Hepatocyte (in vitro differentiated cells): Measurements from ENCODE around the gene SLC1A1. TPM values are rescaled to one million over a fixed set of nuclear protein-coding genes. Genes with fewer than 3 reads are reported as not detected.

ENCODE experiments used
- DNase-seq: peaks from one replicate; pipeline ENCODE4 v3.0.0-alpha.2; 2016; ENCODE audit warnings: low spot score
- H2AFZ ChIP-seq: fragments of 200-600 bp; sonication (generic); 2 replicates; pipeline ENCODE4 v1.6.0; 2016; ENCODE audit warnings: antibody characterized with exemption, mild to moderate bottlenecking
- H3K27ac ChIP-seq: fragments of 200-600 bp; sonication (generic); 2 replicates; pipeline ENCODE4 v1.5.1; 2016; ENCODE audit warnings: mild to moderate bottlenecking
- H3K27me3 ChIP-seq: fragments of 200-600 bp; sonication (generic); 2 replicates; pipeline ENCODE4 v1.6.1; 2016
- H3K36me3 ChIP-seq: fragments of 200-600 bp; sonication (generic); replicated peaks from 2 replicates; pipeline ENCODE4 v1.5.1; 2016; ENCODE audit warnings: low read depth; ENCODE audit not compliant: insufficient read depth
- H3K4me1 ChIP-seq: fragments of 200-600 bp; sonication (generic); 2 replicates; pipeline ENCODE4 v1.5.1; 2016; ENCODE audit warnings: mild to moderate bottlenecking, moderate library complexity; ENCODE audit not compliant: insufficient read depth
- H3K4me2 ChIP-seq: fragments of 200-600 bp; sonication (generic); 2 replicates; pipeline ENCODE4 v1.6.0; 2016
- H3K4me3 ChIP-seq: fragments of 200-600 bp; sonication (generic); 2 replicates; pipeline ENCODE4 v1.5.1; 2016; ENCODE audit warnings: mild to moderate bottlenecking
- H3K79me2 ChIP-seq: fragments of 200-600 bp; sonication (generic); 2 replicates; pipeline ENCODE4 v1.6.0; 2017; ENCODE audit warnings: mild to moderate bottlenecking
- H3K9me2 ChIP-seq: fragments of 200-600 bp; sonication (generic); replicated peaks from 2 replicates; pipeline ENCODE4 v1.6.0; 2017; ENCODE audit warnings: mild to moderate bottlenecking; ENCODE audit not compliant: insufficient read depth
- H3K9me3 ChIP-seq: fragments of 200-600 bp; sonication (generic); 2 replicates; pipeline ENCODE4 v1.5.1; 2016; ENCODE audit warnings: low read depth, mild to moderate bottlenecking
- H4K20me1 ChIP-seq: fragments of 200-600 bp; sonication (generic); 2 replicates; pipeline ENCODE4 v1.6.0; 2016; ENCODE audit warnings: mild to moderate bottlenecking; ENCODE audit not compliant: insufficient read depth, poor library complexity, severe bottlenecking
- EZH2 ChIP-seq: fragments of 200-600 bp; sonication (generic); IDR thresholded peaks from 2 replicates; pipeline ENCODE4 v1.6.1; 2016; ENCODE audit warnings: antibody characterized with exemption, mild to moderate bottlenecking, borderline replicate concordance
- EZH2phosphoT487 ChIP-seq: fragments of 200-600 bp; sonication (generic); IDR thresholded peaks from one replicate; pipeline ENCODE4 v1.6.1; 2018; ENCODE audit warnings: antibody characterized with exemption, mild to moderate bottlenecking, low read depth, moderate library complexity; ENCODE audit not compliant: unreplicated experiment, severe bottlenecking
- WGBS: methylation state at CpG from one replicate; pipeline ENCODE4 v1.1.6; 2016; ENCODE audit warnings: low lambda C conversion rate; ENCODE audit errors: missing lambda C conversion rate; 5-methylcytosine and 5-hydroxymethylcytosine counted together
- polyA plus RNA-seq: library from polyadenylated mRNA; unstranded; fragments of >200 nt; fragmentation: Nextera tagmentation; extraction: Ambion mirVana; gene quantifications from 2 replicates; pipeline ENCODE4 v1.2.1, GENCODE V29; 2016
- total RNA-seq: library from RNA; depleted of rRNA; stranded (reverse); fragments of >200 nt; gene quantifications from 2 replicates; pipeline ENCODE4 v1.2.3, GENCODE V29; 2014
- TF ChIP-seq, protein P1 (sequence below): fragments of 200-600 bp; sonication (generic); IDR thresholded peaks from 2 replicates; pipeline ENCODE4 v1.5.1; 2016; ENCODE audit warnings: antibody characterized with exemption, mild to moderate bottlenecking; ENCODE audit not compliant: poor library complexity

SLC1A1 gene
- total and polyA plus RNA-seq, 2 experiments from 2014 or later = 36.1 to 50.7 TPM

DNA sequence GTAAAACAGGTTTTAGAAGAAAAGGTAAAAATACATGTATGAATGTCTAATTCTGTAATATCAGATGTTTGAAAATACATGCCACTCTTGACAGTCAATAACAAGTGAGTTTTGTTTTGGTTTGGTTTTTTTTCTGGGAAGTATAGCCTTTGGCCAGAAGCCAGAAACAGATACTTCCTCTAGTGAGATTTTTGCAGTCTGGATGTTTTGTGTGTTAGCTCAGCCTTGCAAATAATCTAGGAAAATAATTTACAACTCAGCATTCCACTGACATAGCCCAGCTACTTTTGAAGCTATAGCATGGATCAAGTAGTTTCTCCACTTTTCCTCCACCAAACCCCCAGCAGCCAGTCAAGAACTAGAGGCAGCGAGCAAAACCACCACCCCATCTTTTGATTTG, 56.7 kb downstream of the SLC1A1 start:
- Histone ChIP-seq H3K4me3 (no peak overlapping the region), H3K9me3 (no peaks in the 10 kb centered on the region), H3K79me2 (no peaks in the 10 kb centered on the region), H3K9me2 (no peaks in the 10 kb centered on the region), H2AFZ (no peak overlapping the region), H3K4me1 (peaks cover 21% of the 10 kb centered on the region), H4K20me1 (no peaks in the 10 kb centered on the region), H3K36me3 (no peaks in the 10 kb centered on the region), H3K4me2 (no peak overlapping the region), H3K27ac (no peak overlapping the region), H3K27me3 (no peaks in the 10 kb centered on the region)
- WGBS = 94% methylated on average over 1 of the region's 1 CpG
- TF ChIP-seq, protein P1, sequence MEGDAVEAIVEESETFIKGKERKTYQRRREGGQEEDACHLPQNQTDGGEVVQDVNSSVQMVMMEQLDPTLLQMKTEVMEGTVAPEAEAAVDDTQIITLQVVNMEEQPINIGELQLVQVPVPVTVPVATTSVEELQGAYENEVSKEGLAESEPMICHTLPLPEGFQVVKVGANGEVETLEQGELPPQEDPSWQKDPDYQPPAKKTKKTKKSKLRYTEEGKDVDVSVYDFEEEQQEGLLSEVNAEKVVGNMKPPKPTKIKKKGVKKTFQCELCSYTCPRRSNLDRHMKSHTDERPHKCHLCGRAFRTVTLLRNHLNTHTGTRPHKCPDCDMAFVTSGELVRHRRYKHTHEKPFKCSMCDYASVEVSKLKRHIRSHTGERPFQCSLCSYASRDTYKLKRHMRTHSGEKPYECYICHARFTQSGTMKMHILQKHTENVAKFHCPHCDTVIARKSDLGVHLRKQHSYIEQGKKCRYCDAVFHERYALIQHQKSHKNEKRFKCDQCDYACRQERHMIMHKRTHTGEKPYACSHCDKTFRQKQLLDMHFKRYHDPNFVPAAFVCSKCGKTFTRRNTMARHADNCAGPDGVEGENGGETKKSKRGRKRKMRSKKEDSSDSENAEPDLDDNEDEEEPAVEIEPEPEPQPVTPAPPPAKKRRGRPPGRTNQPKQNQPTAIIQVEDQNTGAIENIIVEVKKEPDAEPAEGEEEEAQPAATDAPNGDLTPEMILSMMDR = no peak
- peak; percentile 25 for DNase-seq

DNA sequence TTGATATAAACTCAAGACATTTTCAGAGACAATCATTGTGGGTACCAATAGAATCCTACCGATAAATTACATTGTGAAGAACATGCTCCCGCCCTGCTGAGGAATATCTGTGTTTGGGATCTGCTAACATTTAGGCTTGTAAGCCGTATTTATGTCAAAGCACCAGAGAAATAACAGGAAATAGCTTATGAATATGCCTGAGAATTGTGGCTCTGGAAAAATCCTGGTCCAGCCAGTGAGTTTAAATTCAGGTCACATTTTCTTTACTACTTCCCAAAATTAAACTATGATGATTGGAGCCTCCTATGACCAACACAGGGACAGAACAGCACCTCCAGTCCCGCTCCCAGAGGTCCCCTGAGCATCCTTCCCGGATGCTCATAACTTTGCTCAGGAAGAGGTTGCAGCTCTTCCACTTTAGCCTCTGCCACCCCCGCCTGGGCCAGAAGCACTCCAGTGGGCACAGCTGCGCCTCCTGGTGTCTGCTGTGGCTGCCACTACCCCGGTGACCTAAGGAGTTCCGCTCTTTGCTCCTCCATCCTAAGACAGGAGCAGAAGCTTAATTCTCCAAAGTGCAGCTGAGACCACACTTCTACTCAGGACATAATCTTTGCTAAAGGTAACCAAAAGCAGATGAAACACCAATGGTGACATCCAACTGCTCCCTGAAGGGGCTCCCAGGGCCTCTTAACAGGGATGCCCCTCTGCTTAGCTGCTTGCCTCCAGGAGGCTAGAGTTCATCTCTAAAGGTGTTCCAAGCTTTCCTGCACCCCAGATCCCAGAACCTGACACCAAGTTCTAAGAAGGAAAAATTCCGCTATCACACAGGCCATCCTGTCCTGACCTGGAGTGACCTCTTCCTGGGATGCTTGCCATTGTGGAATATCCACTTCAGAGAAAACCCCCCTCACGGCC, 58.8 kb downstream of the SLC1A1 start:
- Histone ChIP-seq H3K36me3 (no peaks in the 10 kb centered on the region), H3K27me3 (no peaks in the 10 kb centered on the region), H2AFZ (no peak overlapping the region), H3K79me2 (no peaks in the 10 kb centered on the region), H3K9me3 (no peaks in the 10 kb centered on the region), H3K27ac (no peak overlapping the region), H3K4me2 (no peak overlapping the region), H4K20me1 (no peaks in the 10 kb centered on the region), H3K9me2 (no peaks in the 10 kb centered on the region), H3K4me3 (no peak overlapping the region), H3K4me1 (peaks cover 21% of the 10 kb centered on the region)
- peak; percentile 30 for DNase-seq
- WGBS = 77% methylated on average over 11 of the region's 11 CpGs
- TF ChIP-seq, protein P1 = no peak
- TF ChIP-seq EZH2 = no peak
- no peak for TF ChIP-seq EZH2phosphoT487

DNA sequence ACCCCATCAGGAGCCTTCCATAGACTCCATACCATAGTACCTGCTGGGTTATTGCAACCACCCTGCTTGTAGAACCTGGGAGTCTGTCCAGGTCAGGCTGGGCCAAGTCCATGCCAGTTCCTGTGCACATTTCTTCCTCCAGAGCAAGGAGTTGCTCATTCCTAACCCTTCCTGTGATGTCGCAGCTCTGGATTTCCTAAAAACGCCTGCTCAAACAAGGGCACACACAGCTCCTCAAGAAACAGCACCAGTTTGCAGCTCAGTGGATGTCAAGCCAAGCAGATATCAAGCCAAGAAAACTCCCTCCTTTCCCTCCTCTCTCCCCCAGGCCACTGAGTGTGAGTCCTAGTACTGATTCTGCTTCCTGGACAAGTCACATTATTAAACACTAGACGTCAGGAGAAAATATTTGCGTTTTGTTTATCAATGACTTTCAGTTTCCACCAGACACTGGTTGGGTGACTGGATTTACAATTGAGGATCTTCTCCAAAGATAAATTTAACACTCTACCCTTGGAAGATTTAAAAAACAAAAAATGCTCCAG, 59.6 kb downstream of the SLC1A1 start:
- Histone ChIP-seq H3K27ac (no peak overlapping the region), H3K27me3 (no peaks in the 10 kb centered on the region), H3K9me3 (no peaks in the 10 kb centered on the region), H3K79me2 (no peaks in the 10 kb centered on the region), H3K4me1 (peaks cover 21% of the 10 kb centered on the region), H4K20me1 (no peaks in the 10 kb centered on the region), H3K36me3 (no peaks in the 10 kb centered on the region), H3K4me3 (no peak overlapping the region), H3K4me2 (no peak overlapping the region), H3K9me2 (no peaks in the 10 kb centered on the region), H2AFZ (no peak overlapping the region)
- no peak for DNase-seq
- no peak for TF ChIP-seq EZH2phosphoT487
- TF ChIP-seq, protein P1 = no peak
- no peak for TF ChIP-seq EZH2
- WGBS = 86% methylated on average over 4 of the region's 4 CpGs
